CD4-positive, alpha-beta memory T cell (primary cell): ENCODE measurements around the gene RBMS3. TPM values are rescaled to one million over a fixed set of nuclear protein-coding genes. Genes with fewer than 3 reads are reported as not detected.

Experiments used
- CTCF ChIA-PET: fragments of 350-600 bp; sonication (Branson Sonifier 250); formaldehyde crosslinking; loops from one replicate; lab custom pipeline; 2021; ENCODE audit warnings: inconsistent platforms; ENCODE audit not compliant: partially characterized antibody; lab: Charles Lee
- POLR2A ChIA-PET: fragments of 350-600 bp; sonication (Branson Sonifier 250); formaldehyde crosslinking; loops from one replicate; lab custom pipeline; 2021; ENCODE audit not compliant: partially characterized antibody; lab: Charles Lee
- DNase-seq, 5 donors: peaks; one replicate each; pipeline versions ENCODE4 v3.0.0 to v3.0.0-alpha.2; 2020 to 2022; ENCODE audit warnings: mixed read lengths in 1 of 5
- H3K27ac ChIP-seq: one replicate; pipeline ENCODE4 v1.7.0; 2013; ENCODE audit warnings: low read depth, low read length
- H3K27me3 ChIP-seq: 2 replicates; pipeline ENCODE4 v1.7.0; 2013; ENCODE audit warnings: mild to moderate bottlenecking, low read length, moderate library complexity; ENCODE audit not compliant: insufficient read depth
- H3K36me3 ChIP-seq: 2 replicates; pipeline ENCODE4 v1.7.0; 2013; ENCODE audit warnings: mild to moderate bottlenecking, low read length, moderate library complexity; ENCODE audit not compliant: insufficient read depth
- H3K4me1 ChIP-seq: 2 replicates; pipeline ENCODE4 v1.7.0; 2013; ENCODE audit warnings: mild to moderate bottlenecking, low read length, moderate library complexity; ENCODE audit not compliant: insufficient read depth
- H3K4me3 ChIP-seq, 2 donors: one replicate each; pipeline ENCODE4 v1.7.0; 2013; ENCODE audit warnings: low read length in 2 of 2, mild to moderate bottlenecking in 1 of 2
- H3K9me3 ChIP-seq, 2 donors: one replicate each; pipeline ENCODE4 v1.7.0; 2013; ENCODE audit warnings: low read length in 2 of 2, control low read depth in 1 of 2; ENCODE audit not compliant: control insufficient read depth in 1 of 2
- H3K27ac Mint-ChIP-seq, 7 donors: one replicate each; pipeline ENCODE4 v1.8.0; 2020 to 2021; ENCODE audit warnings: mixed read lengths in 7 of 7, mild to moderate bottlenecking in 6 of 7, inconsistent platforms in 3 of 7, moderate library complexity in 3 of 7
- H3K27me3 Mint-ChIP-seq, 2 donors: one replicate each; pipeline ENCODE4 v1.8.0; 2020 to 2021; ENCODE audit warnings: mixed read lengths in 2 of 2
- H3K36me3 Mint-ChIP-seq, 2 donors: one replicate each; pipeline ENCODE4 v1.8.0; 2020 to 2021; ENCODE audit warnings: mixed read lengths in 2 of 2, inconsistent platforms in 1 of 2, mild to moderate bottlenecking in 1 of 2
- H3K4me1 Mint-ChIP-seq, 4 donors: one replicate each; pipeline ENCODE4 v1.8.0; 2020 to 2021; ENCODE audit warnings: mixed read lengths in 4 of 4, mild to moderate bottlenecking in 1 of 4
- H3K4me3 Mint-ChIP-seq, 8 donors: one replicate each; pipeline ENCODE4 v1.8.0; 2020 to 2021; ENCODE audit warnings: mixed read lengths in 8 of 8, mild to moderate bottlenecking in 7 of 8, moderate library complexity in 6 of 8, inconsistent platforms in 3 of 8
- H3K9me3 Mint-ChIP-seq, 8 donors: one replicate each; pipeline ENCODE4 v1.8.0; 2020 to 2021; ENCODE audit warnings: mixed read lengths in 8 of 8, mild to moderate bottlenecking in 5 of 8, inconsistent platforms in 3 of 8, moderate library complexity in 1 of 8
- intact Hi-C: fragments of 100-400 bp; cut with micrococcal nuclease; formaldehyde crosslinking; loops from one replicate; pipeline ENCODE4 v1.15.1; 2023
- polyA plus RNA-seq, 2 donors: library from polyadenylated mRNA; unstranded; fragments of 300-500 nt; fragmentation: Illumina TruSeq; gene quantifications; one replicate each; pipeline ENCODE4 v1.2.3, GENCODE V29; 2021
- total RNA-seq, 2 experiments: library from RNA; stranded (reverse); gene quantifications; one replicate each; pipeline ENCODE4 v1.2.3, GENCODE V29; 2021

RBMS3 gene
- total and polyA plus RNA-seq, 4 experiments from 2014 or later, result 0.70 to 1.6 (median 1.0) TPM; not detected in 1

GRCh38 chr3:29310865-29311264 is 30.0 kb downstream of the RBMS3 start:
- H3K27me3 ChIP-seq, result no peaks in the 10 kb centered on the region
- H3K27ac Mint-ChIP-seq, result no peak overlapping the region
- intact Hi-C loops, result no loop called here
- peaks cover 0 to 5% (median 0%) of the 10 kb centered on the region in 8 donors for H3K9me3 Mint-ChIP-seq
- no peaks in the 10 kb centered on the region for H3K36me3 ChIP-seq
- no peak overlapping the region for H3K4me3 Mint-ChIP-seq
- ChIA-PET POLR2A (no interaction called here), CTCF (no interaction called here)
- no peak overlapping the region for H3K27ac ChIP-seq
- DNase-seq, result no peak
- H3K4me3 ChIP-seq, result no peak overlapping the region
- H3K4me1 Mint-ChIP-seq, result no peaks in the 10 kb centered on the region
- H3K27me3 Mint-ChIP-seq, result no peaks in the 10 kb centered on the region
- H3K36me3 Mint-ChIP-seq, result no peaks in the 10 kb centered on the region
- no peaks in the 10 kb centered on the region for H3K4me1 ChIP-seq
- no peaks in the 10 kb centered on the region for H3K9me3 ChIP-seq

- no peak overlapping the region for H3K4me3 Mint-ChIP-seq
Observed at GRCh38 chr3:29311795-29312194, 30.9 kb downstream of the RBMS3 start.

DNA sequence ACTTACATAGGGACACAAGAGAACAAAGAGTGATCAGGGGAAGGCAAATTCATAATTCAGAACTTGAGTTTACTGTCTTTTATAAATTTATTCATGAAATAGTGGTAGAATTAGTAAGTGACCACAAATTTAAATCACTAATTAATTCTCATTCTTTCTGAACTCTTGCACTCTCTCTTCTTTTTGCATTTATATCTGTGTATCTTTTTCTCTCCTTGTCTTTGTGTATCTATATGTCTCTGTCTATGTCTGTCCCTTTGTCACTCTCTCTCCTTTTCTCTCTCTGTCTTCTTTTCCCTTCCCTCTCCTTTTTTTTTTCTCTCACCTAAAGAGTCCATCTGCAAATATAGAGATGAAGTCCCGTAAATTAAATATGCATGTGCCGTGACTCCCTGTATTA is 31.5 kb downstream of the RBMS3 start:
- H3K27me3 ChIP-seq, result no peaks in the 10 kb centered on the region
- DNase-seq, result no peak
- intact Hi-C loops, result no loop called here
- H3K4me1 Mint-ChIP-seq, result no peaks in the 10 kb centered on the region
- no peaks in the 10 kb centered on the region for H3K4me1 ChIP-seq
- no peaks in the 10 kb centered on the region for H3K27me3 Mint-ChIP-seq
- no peak overlapping the region for H3K27ac Mint-ChIP-seq
- ChIA-PET POLR2A (no interaction called here), CTCF (no interaction called here)
- no peaks in the 10 kb centered on the region for H3K36me3 Mint-ChIP-seq
- H3K9me3 Mint-ChIP-seq, result peaks cover 0 to 4% (median 0%) of the 10 kb centered on the region in 8 donors
- no peak overlapping the region for H3K4me3 Mint-ChIP-seq
- H3K9me3 ChIP-seq, result no peaks in the 10 kb centered on the region
- H3K4me3 ChIP-seq, result no peak overlapping the region
- H3K27ac ChIP-seq, result no peak overlapping the region
- H3K36me3 ChIP-seq, result no peaks in the 10 kb centered on the region

More at GRCh38 chr3:29311795-29312194, 30.9 kb downstream of the RBMS3 start:
- H3K4me1 ChIP-seq, result no peaks in the 10 kb centered on the region
- peaks cover 0 to 4% (median 0%) of the 10 kb centered on the region in 8 donors for H3K9me3 Mint-ChIP-seq
- H3K9me3 ChIP-seq, result no peaks in the 10 kb centered on the region
- H3K36me3 Mint-ChIP-seq, result no peaks in the 10 kb centered on the region
- no peaks in the 10 kb centered on the region for H3K27me3 ChIP-seq
- no peaks in the 10 kb centered on the region for H3K27me3 Mint-ChIP-seq
- intact Hi-C loops, result no loop called here
- H3K36me3 ChIP-seq, result no peaks in the 10 kb centered on the region
- ChIA-PET CTCF (no interaction called here), POLR2A (no interaction called here)
- DNase-seq, result no peak
- no peak overlapping the region for H3K27ac Mint-ChIP-seq
- H3K4me3 ChIP-seq, result no peak overlapping the region
- no peak overlapping the region for H3K27ac ChIP-seq
- H3K4me1 Mint-ChIP-seq, result no peaks in the 10 kb centered on the region

DNA sequence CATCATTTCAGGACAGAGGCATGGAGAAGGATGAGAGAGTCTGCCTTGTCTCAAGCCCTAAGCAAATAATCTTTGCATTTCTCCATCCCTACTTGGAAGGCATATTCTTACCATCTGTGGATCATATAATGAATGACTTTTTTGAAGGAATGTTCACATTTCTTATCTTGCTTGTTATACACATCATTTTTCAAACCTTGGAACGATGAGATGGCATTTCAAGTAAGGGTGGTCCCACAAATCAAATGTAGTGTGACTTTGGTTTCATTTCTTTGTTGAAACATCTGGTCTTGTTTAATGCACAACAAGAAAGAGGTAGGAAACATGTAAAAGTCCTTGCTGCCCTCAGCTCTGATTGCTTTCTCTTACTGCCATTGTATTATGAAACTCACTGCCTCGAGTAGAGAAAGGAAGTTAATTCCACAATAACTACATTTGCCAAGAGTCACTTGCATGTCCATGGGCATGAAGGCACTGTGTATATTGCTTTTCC is 32.1 kb downstream of the RBMS3 start:
- H3K27me3 Mint-ChIP-seq, result no peaks in the 10 kb centered on the region
- no peak for DNase-seq
- H3K4me3 ChIP-seq, result no peak overlapping the region
- intact Hi-C loops, result no loop called here
- POLR2A ChIA-PET, result no interaction called here
- H3K27ac ChIP-seq, result no peak overlapping the region
- H3K27me3 ChIP-seq, result no peaks in the 10 kb centered on the region
- H3K9me3 ChIP-seq, result no peaks in the 10 kb centered on the region
- H3K4me1 Mint-ChIP-seq, result no peaks in the 10 kb centered on the region
- no peaks in the 10 kb centered on the region for H3K36me3 Mint-ChIP-seq
- CTCF ChIA-PET, result no interaction called here
- peaks cover 0 to 4% (median 0%) of the 10 kb centered on the region in 8 donors for H3K9me3 Mint-ChIP-seq
- no peaks in the 10 kb centered on the region for H3K36me3 ChIP-seq
- H3K4me1 ChIP-seq, result no peaks in the 10 kb centered on the region
- H3K4me3 Mint-ChIP-seq, result no peak overlapping the region
- H3K27ac Mint-ChIP-seq, result no peak overlapping the region

- no peaks in the 10 kb centered on the region for H3K36me3 Mint-ChIP-seq
- Histone ChIP-seq H3K27ac (no peak overlapping the region), H3K27me3 (no peaks in the 10 kb centered on the region), H3K4me3 (no peak overlapping the region), H3K36me3 (no peaks in the 10 kb centered on the region), H3K4me1 (no peaks in the 10 kb centered on the region), H3K9me3 (no peaks in the 10 kb centered on the region)
- H3K4me3 Mint-ChIP-seq, result no peak overlapping the region
- peaks cover 0 to 5% (median 0%) of the 10 kb centered on the region in 8 donors for H3K9me3 Mint-ChIP-seq
- no peak for DNase-seq
- no peaks in the 10 kb centered on the region for H3K27me3 Mint-ChIP-seq
- H3K4me1 Mint-ChIP-seq, result no peaks in the 10 kb centered on the region
- intact Hi-C loops, result no loop called here
- no peak overlapping the region for H3K27ac Mint-ChIP-seq
- ChIA-PET POLR2A (no interaction called here), CTCF (no interaction called here)
Observed at GRCh38 chr3:29313981-29314726, 33.3 kb downstream of the RBMS3 start.

GRCh38 chr3:29314727-29315088 is 33.8 kb downstream of the RBMS3 start:
- Mint-ChIP-seq H3K4me3 (no peak overlapping the region), H3K27ac (no peak overlapping the region), H3K4me1 (no peaks in the 10 kb centered on the region), H3K36me3 (no peaks in the 10 kb centered on the region), H3K9me3 (peaks cover 0 to 5% (median 0%) of the 10 kb centered on the region in 8 donors), H3K27me3 (no peaks in the 10 kb centered on the region)
- H3K36me3 ChIP-seq, result no peaks in the 10 kb centered on the region
- ChIA-PET CTCF (no interaction called here), POLR2A (no interaction called here)
- H3K9me3 ChIP-seq, result no peaks in the 10 kb centered on the region
- no peak for DNase-seq
- no peak overlapping the region for H3K27ac ChIP-seq
- no peaks in the 10 kb centered on the region for H3K4me1 ChIP-seq
- intact Hi-C loops, result no loop called here
- H3K27me3 ChIP-seq, result no peaks in the 10 kb centered on the region
- no peak overlapping the region for H3K4me3 ChIP-seq

GRCh38 chr3:29317659-29318173 is 36.8 kb downstream of the RBMS3 start:
- H3K27me3 ChIP-seq, result no peaks in the 10 kb centered on the region
- POLR2A ChIA-PET, result no interaction called here
- H3K27ac ChIP-seq, result no peak overlapping the region
- Mint-ChIP-seq H3K4me1 (no peaks in the 10 kb centered on the region), H3K4me3 (no peak overlapping the region), H3K9me3 (peaks cover 0 to 5% (median 0%) of the 10 kb centered on the region in 8 donors), H3K36me3 (no peaks in the 10 kb centered on the region), H3K27ac (no peak overlapping the region), H3K27me3 (no peaks in the 10 kb centered on the region)
- no peaks in the 10 kb centered on the region for H3K4me1 ChIP-seq
- H3K36me3 ChIP-seq, result no peaks in the 10 kb centered on the region
- CTCF ChIA-PET, result no interaction called here
- no peak overlapping the region for H3K4me3 ChIP-seq
- intact Hi-C loops, result no loop called here
- no peak for DNase-seq
- no peaks in the 10 kb centered on the region for H3K9me3 ChIP-seq
